H9 (cell line): ENCODE measurements around the gene ROBO2. TPM values are rescaled to one million over a fixed set of nuclear protein-coding genes. Genes with fewer than 3 reads are reported as not detected.

ENCODE experiments used
- DNase-seq: peaks from one replicate; pipeline ENCODE4 v3.0.0-alpha.2; 2017
- H2AFZ ChIP-seq: one replicate; pipeline ENCODE4 v1.6.1; 2013; ENCODE audit warnings: mild to moderate bottlenecking, low read length, control low read depth, moderate library complexity
- H2AK5ac ChIP-seq: 2 replicates; pipeline ENCODE4 v1.6.1; 2013; ENCODE audit warnings: low read length, control low read depth, mixed read lengths; ENCODE audit not compliant: insufficient read length
- H2BK120ac ChIP-seq: one replicate; pipeline ENCODE4 v1.6.1; 2013; ENCODE audit warnings: low read depth, mild to moderate bottlenecking, low read length, control low read depth, inconsistent platforms; ENCODE audit not compliant: poor library complexity, severe bottlenecking
- H2BK12ac ChIP-seq: 2 replicates; pipeline ENCODE4 v1.6.1; 2013; ENCODE audit warnings: low read length, control low read depth, mixed read lengths, low read depth; ENCODE audit not compliant: insufficient read length
- H2BK15ac ChIP-seq: 2 replicates; pipeline ENCODE4 v1.6.1; 2013; ENCODE audit warnings: low read depth, low read length, control low read depth
- H2BK20ac ChIP-seq: one replicate; pipeline ENCODE4 v1.6.1; 2013; ENCODE audit warnings: low read depth, mild to moderate bottlenecking, low read length, control low read depth, inconsistent platforms; ENCODE audit not compliant: poor library complexity, severe bottlenecking
- H2BK5ac ChIP-seq: 2 replicates; pipeline ENCODE4 v1.6.1; 2013; ENCODE audit warnings: low read length, control low read depth, mixed read lengths; ENCODE audit not compliant: insufficient read length
- H3K14ac ChIP-seq: 2 replicates; pipeline ENCODE4 v1.6.1; 2013; ENCODE audit warnings: low read length, control low read depth; ENCODE audit not compliant: insufficient read depth
- H3K18ac ChIP-seq: 2 replicates; pipeline ENCODE4 v1.6.1; 2013; ENCODE audit warnings: low read depth, mild to moderate bottlenecking, mixed read lengths, low read length, control low read depth; ENCODE audit not compliant: insufficient read length
- H3K23ac ChIP-seq: 2 replicates; pipeline ENCODE4 v1.6.1; 2013; ENCODE audit warnings: low read length, control low read depth, mixed read lengths, low read depth; ENCODE audit not compliant: insufficient read length
- H3K23me2 ChIP-seq: 2 replicates; pipeline ENCODE4 v1.6.1; 2013; ENCODE audit warnings: low read depth, mild to moderate bottlenecking, mixed read lengths, low read length, control low read depth; ENCODE audit not compliant: insufficient read length, poor library complexity, severe bottlenecking
- H3K27ac ChIP-seq: 2 replicates; pipeline ENCODE4 v1.5.1; 2013; ENCODE audit warnings: low read length, control low read depth, mixed read lengths, low read depth; ENCODE audit not compliant: insufficient read length
- H3K27me3 ChIP-seq: 2 replicates; pipeline ENCODE4 v1.6.1; 2013; ENCODE audit warnings: low read length, control low read depth, inconsistent platforms; ENCODE audit not compliant: insufficient read depth
- H3K4ac ChIP-seq: 2 replicates; pipeline ENCODE4 v1.6.1; 2013; ENCODE audit warnings: low read depth, mild to moderate bottlenecking, control low read depth, inconsistent platforms, low read length, moderate library complexity
- H3K4me1 ChIP-seq: 2 replicates; pipeline ENCODE4 v1.6.1; 2013; ENCODE audit warnings: low read length, control low read depth, inconsistent platforms; ENCODE audit not compliant: insufficient read depth
- H3K4me2 ChIP-seq: 2 replicates; pipeline ENCODE4 v1.6.1; 2013; ENCODE audit warnings: low read length, control low read depth, mixed read lengths; ENCODE audit not compliant: insufficient read length, insufficient read depth
- H3K56ac ChIP-seq: 2 replicates; pipeline ENCODE4 v1.6.1; 2013; ENCODE audit warnings: low read depth, mild to moderate bottlenecking, mixed read lengths, low read length, control low read depth; ENCODE audit not compliant: insufficient read length
- H3K79me1 ChIP-seq: 2 replicates; pipeline ENCODE4 v1.6.1; 2013; ENCODE audit warnings: low read depth, mild to moderate bottlenecking, moderate library complexity, low read length, control low read depth, inconsistent platforms; ENCODE audit not compliant: insufficient read depth, poor library complexity, severe bottlenecking
- H3K79me2 ChIP-seq: 2 replicates; pipeline ENCODE4 v1.6.1; 2013; ENCODE audit warnings: low read length, control low read depth, inconsistent platforms; ENCODE audit not compliant: insufficient read depth
- H3K9ac ChIP-seq: 2 replicates; pipeline ENCODE4 v1.6.1; 2013; ENCODE audit warnings: low read length, control low read depth, mixed read lengths; ENCODE audit not compliant: insufficient read length; ENCODE audit errors: extremely low read depth
- H3K9me3 ChIP-seq: one replicate; pipeline ENCODE4 v1.6.1; 2013; ENCODE audit warnings: low read depth, low read length, inconsistent platforms; ENCODE audit not compliant: control insufficient read depth
- H3T11ph ChIP-seq: one replicate; pipeline ENCODE4 v1.6.1; 2013; ENCODE audit warnings: mild to moderate bottlenecking, low read length, control low read depth, inconsistent platforms
- H4K20me1 ChIP-seq: one replicate; pipeline ENCODE4 v1.6.1; 2013; ENCODE audit not compliant: control insufficient read depth, insufficient read length, insufficient read depth
- H4K5ac ChIP-seq: 2 replicates; pipeline ENCODE4 v1.6.1; 2013; ENCODE audit warnings: low read depth, mild to moderate bottlenecking, mixed read lengths, low read length, control low read depth; ENCODE audit not compliant: insufficient read length
- H4K8ac ChIP-seq: replicated peaks from 2 replicates; pipeline ENCODE4 v1.6.1; 2013; ENCODE audit warnings: low read length, control low read depth, mixed read lengths, low read depth; ENCODE audit not compliant: insufficient read length
- H4K91ac ChIP-seq: 2 replicates; pipeline ENCODE4 v1.6.1; 2013; ENCODE audit warnings: low read depth, mild to moderate bottlenecking, moderate library complexity, mixed read lengths, low read length, control low read depth; ENCODE audit not compliant: insufficient read length
- H3K27ac Mint-ChIP-seq, 3 experiments: 2 replicates in 2 of 3; 3 replicates in 1 of 3; pipeline ENCODE4 v1.8.0; 2020 to 2021; ENCODE audit warnings: mixed read lengths in 3 of 3, mild to moderate bottlenecking in 1 of 3, moderate library complexity in 1 of 3
- H3K27me3 Mint-ChIP-seq: 2 replicates; pipeline ENCODE4 v1.8.0; 2021; ENCODE audit warnings: low read depth, mild to moderate bottlenecking, moderate library complexity, mixed read lengths
- H3K36me3 Mint-ChIP-seq, 3 experiments: 2 replicates in 2 of 3; 3 replicates in 1 of 3; pipeline ENCODE4 v1.8.0; 2020 to 2021; ENCODE audit warnings: low read depth in 3 of 3, mixed read lengths in 3 of 3; ENCODE audit not compliant: insufficient read depth in 1 of 3
- H3K4me1 Mint-ChIP-seq, 2 experiments: 2 replicates each; pipeline ENCODE4 v1.8.0; 2020; ENCODE audit warnings: mixed read lengths in 2 of 2
- H3K4me3 Mint-ChIP-seq, 2 experiments: 2 replicates in 1 of 2; 3 replicates in 1 of 2; pipeline ENCODE4 v1.8.0; 2020 to 2021; ENCODE audit warnings: mild to moderate bottlenecking in 2 of 2, mixed read lengths in 2 of 2, moderate library complexity in 1 of 2
- H3K9me3 Mint-ChIP-seq, 2 experiments: 2 replicates in 1 of 2; 3 replicates in 1 of 2; pipeline ENCODE4 v1.8.0; 2020; ENCODE audit warnings: mild to moderate bottlenecking in 2 of 2, mixed read lengths in 2 of 2, moderate library complexity in 1 of 2
- WGBS: extraction: QIAGEN DNeasy Blood & Tissue Kit; methylation state at CpG from one replicate; pipeline ENCODE4 v1.1.7; 2013; ENCODE audit warnings: missing lambda C conversion rate, low lambda C conversion rate, mixed read lengths; ENCODE audit not compliant: insufficient read length; ENCODE audit errors: extremely low coverage; 5-methylcytosine and 5-hydroxymethylcytosine counted together
- total RNA-seq: library from RNA; stranded (reverse); gene quantifications from 2 replicates; pipeline ENCODE4 v1.2.1, GENCODE V29; 2021
- TF ChIP-seq, protein P1 (sequence below): fragments of 200-600 bp; sonication (generic); conservative IDR thresholded peaks from 3 replicates; pipeline ENCODE4 v1.8.0; 2021; ENCODE audit warnings: antibody characterized with exemption, mild to moderate bottlenecking

ROBO2 gene
- total RNA-seq, 1 experiment from 2014 or later, result 2.3 TPM

DNA sequence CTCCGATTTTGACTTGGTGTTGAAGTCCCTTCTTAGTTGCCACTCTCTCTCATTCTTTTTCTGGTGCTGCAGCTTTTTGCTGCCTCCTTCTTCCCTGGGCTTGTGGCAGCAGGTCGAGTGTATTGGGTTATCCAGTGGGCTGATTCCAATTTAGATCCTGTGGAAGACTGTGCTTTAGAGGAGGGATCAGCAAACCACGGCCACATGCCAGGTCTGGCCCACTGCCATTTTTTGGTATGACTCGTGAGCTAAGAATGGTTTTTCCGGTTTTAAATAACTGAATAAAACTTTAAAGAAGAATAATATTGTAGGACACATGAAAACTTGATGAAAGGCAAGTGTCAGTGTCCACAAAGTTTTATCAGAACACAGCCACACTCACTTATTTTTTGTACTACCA, 330.5 kb downstream of the ROBO2 start:
- Histone ChIP-seq H4K20me1 (no peaks in the 10 kb centered on the region), H3K23me2 (no peaks in the 10 kb centered on the region), H2AFZ (no peak overlapping the region), H3K79me2 (no peaks in the 10 kb centered on the region), H4K91ac (no peak overlapping the region), H2BK20ac (no peak overlapping the region), H3K27ac (no peak overlapping the region), H3K27me3 (no peaks in the 10 kb centered on the region), H3K9me3 (no peaks in the 10 kb centered on the region), H3K4me2 (no peak overlapping the region), H3K18ac (no peak overlapping the region), H3T11ph (no peak overlapping the region), H3K14ac (no peak overlapping the region), H2BK15ac (no peak overlapping the region), H3K4me1 (no peaks in the 10 kb centered on the region), H3K9ac (no peak overlapping the region), H4K5ac (no peak overlapping the region), H3K23ac (no peak overlapping the region), H2BK12ac (no peak overlapping the region), H2AK5ac (no peak overlapping the region), H3K79me1 (no peaks in the 10 kb centered on the region), H3K4ac (no peak overlapping the region), H3K56ac (no peak overlapping the region), H2BK120ac (no peak overlapping the region), H2BK5ac (no peak overlapping the region), H4K8ac (no peak overlapping the region)
- WGBS, result no CpG with 5 or more reads among the region's 5 CpGs
- TF ChIP-seq, protein P1, sequence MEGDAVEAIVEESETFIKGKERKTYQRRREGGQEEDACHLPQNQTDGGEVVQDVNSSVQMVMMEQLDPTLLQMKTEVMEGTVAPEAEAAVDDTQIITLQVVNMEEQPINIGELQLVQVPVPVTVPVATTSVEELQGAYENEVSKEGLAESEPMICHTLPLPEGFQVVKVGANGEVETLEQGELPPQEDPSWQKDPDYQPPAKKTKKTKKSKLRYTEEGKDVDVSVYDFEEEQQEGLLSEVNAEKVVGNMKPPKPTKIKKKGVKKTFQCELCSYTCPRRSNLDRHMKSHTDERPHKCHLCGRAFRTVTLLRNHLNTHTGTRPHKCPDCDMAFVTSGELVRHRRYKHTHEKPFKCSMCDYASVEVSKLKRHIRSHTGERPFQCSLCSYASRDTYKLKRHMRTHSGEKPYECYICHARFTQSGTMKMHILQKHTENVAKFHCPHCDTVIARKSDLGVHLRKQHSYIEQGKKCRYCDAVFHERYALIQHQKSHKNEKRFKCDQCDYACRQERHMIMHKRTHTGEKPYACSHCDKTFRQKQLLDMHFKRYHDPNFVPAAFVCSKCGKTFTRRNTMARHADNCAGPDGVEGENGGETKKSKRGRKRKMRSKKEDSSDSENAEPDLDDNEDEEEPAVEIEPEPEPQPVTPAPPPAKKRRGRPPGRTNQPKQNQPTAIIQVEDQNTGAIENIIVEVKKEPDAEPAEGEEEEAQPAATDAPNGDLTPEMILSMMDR, result no peak
- Mint-ChIP-seq H3K4me1 (peaks cover 4 to 5% of the 10 kb centered on the region in 2 experiments; a peak in 1 of 4 replicates), H3K9me3 (no peaks in the 10 kb centered on the region), H3K27me3 (no peaks in the 10 kb centered on the region), H3K27ac (no peak overlapping the region), H3K36me3 (no peaks in the 10 kb centered on the region), H3K4me3 (no peak overlapping the region)
- no peak for DNase-seq
